ENCODE measurements around the gene GJD2.

DNA sequence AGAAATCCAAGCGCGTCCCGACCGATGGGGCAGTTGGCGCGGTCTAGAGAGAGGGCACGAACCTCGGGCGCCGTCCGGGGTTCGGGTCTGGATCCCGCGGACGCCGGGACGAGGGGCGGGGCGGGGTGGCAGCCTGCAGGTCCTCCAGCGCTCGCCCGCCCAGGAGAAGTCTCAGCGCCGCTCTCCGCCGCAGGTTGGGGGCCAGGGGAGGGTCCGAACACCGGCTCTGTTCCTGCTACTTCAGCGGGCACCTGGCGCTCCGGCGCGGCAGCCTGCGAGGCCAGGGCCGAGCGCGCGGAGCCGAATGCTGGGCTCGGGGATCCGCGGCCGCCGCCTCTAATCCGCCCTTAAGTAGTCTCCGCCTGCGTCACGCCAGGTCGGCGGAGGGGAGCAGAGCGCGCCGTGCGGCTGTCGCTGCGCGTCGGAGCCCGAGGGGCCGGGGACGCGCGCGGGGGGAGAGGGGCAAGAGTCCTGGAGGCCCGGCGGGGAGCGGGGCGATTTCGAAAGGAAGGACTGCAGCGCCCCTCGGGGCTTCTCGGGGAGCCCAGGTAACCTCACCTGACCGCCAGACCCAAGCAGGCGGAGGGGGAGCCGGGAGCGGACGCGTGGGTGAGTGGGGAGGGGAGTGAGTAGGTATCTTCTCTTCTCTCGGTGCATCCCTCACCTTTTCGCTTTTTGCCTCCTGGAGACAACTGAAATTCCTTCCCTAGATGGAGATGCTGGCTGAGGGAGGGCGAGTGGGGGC is at the start of gene GJD2:
- TF ChIP-seq EZH2phosphoT487 (IDR thresholded peaks at IDR 0.05; ENCODE audit: borderline replicate concordance, low read depth) (no peak), REST (IDR thresholded peaks at IDR 0.05; ENCODE audit: low read depth, low read length) (0 out of 2 replicates have a peak, but pooled peaks have one; percentile 9), JUND (IDR thresholded peaks at IDR 0.05) (no peak), POLR2AphosphoS5 (IDR thresholded peaks at IDR 0.05; ENCODE audit: low read depth, low read length) (no peak), CHD2 (IDR thresholded peaks at IDR 0.05; ENCODE audit: low read length, partially characterized antibody) (no peak), RAD21 (IDR thresholded peaks at IDR 0.05; ENCODE audit: low read length) (no peak), RFX5 (IDR thresholded peaks at IDR 0.05; ENCODE audit: low read length) (no peak), TAF1 (IDR thresholded peaks at IDR 0.05; ENCODE audit: borderline replicate concordance, low read depth, low read length) (no peak), TEAD4 (IDR thresholded peaks at IDR 0.05; ENCODE audit: borderline replicate concordance, insufficient read depth) (no peak), FOXJ3 (CRISPR knock-in tag; IDR thresholded peaks at IDR 0.05) (no peak)
- TF ChIP-seq, protein P1, sequence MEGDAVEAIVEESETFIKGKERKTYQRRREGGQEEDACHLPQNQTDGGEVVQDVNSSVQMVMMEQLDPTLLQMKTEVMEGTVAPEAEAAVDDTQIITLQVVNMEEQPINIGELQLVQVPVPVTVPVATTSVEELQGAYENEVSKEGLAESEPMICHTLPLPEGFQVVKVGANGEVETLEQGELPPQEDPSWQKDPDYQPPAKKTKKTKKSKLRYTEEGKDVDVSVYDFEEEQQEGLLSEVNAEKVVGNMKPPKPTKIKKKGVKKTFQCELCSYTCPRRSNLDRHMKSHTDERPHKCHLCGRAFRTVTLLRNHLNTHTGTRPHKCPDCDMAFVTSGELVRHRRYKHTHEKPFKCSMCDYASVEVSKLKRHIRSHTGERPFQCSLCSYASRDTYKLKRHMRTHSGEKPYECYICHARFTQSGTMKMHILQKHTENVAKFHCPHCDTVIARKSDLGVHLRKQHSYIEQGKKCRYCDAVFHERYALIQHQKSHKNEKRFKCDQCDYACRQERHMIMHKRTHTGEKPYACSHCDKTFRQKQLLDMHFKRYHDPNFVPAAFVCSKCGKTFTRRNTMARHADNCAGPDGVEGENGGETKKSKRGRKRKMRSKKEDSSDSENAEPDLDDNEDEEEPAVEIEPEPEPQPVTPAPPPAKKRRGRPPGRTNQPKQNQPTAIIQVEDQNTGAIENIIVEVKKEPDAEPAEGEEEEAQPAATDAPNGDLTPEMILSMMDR (IDR thresholded peaks at IDR 0.05) = no peak
- TF ChIP-seq, protein P2, sequence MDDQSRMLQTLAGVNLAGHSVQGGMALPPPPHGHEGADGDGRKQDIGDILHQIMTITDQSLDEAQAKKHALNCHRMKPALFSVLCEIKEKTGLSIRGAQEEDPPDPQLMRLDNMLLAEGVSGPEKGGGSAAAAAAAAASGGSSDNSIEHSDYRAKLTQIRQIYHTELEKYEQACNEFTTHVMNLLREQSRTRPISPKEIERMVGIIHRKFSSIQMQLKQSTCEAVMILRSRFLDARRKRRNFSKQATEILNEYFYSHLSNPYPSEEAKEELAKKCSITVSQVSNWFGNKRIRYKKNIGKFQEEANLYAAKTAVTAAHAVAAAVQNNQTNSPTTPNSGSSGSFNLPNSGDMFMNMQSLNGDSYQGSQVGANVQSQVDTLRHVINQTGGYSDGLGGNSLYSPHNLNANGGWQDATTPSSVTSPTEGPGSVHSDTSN (IDR thresholded peaks at IDR 0.05) = no peak
- TF ChIP-seq, protein P3, sequence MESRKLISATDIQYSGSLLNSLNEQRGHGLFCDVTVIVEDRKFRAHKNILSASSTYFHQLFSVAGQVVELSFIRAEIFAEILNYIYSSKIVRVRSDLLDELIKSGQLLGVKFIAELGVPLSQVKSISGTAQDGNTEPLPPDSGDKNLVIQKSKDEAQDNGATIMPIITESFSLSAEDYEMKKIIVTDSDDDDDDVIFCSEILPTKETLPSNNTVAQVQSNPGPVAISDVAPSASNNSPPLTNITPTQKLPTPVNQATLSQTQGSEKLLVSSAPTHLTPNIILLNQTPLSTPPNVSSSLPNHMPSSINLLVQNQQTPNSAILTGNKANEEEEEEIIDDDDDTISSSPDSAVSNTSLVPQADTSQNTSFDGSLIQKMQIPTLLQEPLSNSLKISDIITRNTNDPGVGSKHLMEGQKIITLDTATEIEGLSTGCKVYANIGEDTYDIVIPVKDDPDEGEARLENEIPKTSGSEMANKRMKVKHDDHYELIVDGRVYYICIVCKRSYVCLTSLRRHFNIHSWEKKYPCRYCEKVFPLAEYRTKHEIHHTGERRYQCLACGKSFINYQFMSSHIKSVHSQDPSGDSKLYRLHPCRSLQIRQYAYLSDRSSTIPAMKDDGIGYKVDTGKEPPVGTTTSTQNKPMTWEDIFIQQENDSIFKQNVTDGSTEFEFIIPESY (IDR thresholded peaks at IDR 0.05; ENCODE audit: borderline replicate concordance, low read depth) = no peak
